T-helper 17 cell (primary cell): ENCODE measurements around the gene SOST. TPM values are rescaled to one million over a fixed set of nuclear protein-coding genes. Genes with fewer than 3 reads are reported as not detected.

ENCODE experiments used
- total RNA-seq, 4 donors: library from RNA in 2 of 4; stranded (reverse) in 2 of 4; gene quantifications; one replicate each; pipeline ENCODE4 v1.2.3 and lab custom pipeline; 2022 to 2026

The SOST gene
- total RNA-seq, 2 donors from 2014 or later: not detected

Other genes with a start within 250 kb of the SOST start
- not detected for gene ETV4, start 212.5 kb downstream of the SOST start, total RNA-seq
- 1 to 10 TPM; 5.5 to 6.0 TPM for gene MEOX1, start 96.9 kb downstream of the SOST start, total RNA-seq
- 10 to 100 TPM; 15.5 to 19.0 TPM for gene DUSP3, start 20.2 kb upstream of the SOST start, total RNA-seq
- not detected for gene CFAP97D1, start 21.6 kb upstream of the SOST start, total RNA-seq
- gene MPP3, start 74.4 kb upstream of the SOST start, total RNA-seq: under 1 TPM in 1 of 2 donors, not detected in 1; 0.90 TPM
- gene CD300LG, start 88.4 kb upstream of the SOST start, total RNA-seq: not detected
- gene MPP2, start 148.7 kb upstream of the SOST start, total RNA-seq: 1 to 10 TPM; 1.5 to 2.2 TPM
- not detected for gene PPY, start 183.7 kb upstream of the SOST start, total RNA-seq
- not detected for gene PYY, start 195.1 kb upstream of the SOST start, total RNA-seq
- under 1 TPM; 0.21 to 0.42 TPM for gene NAGS, start 245.8 kb upstream of the SOST start, total RNA-seq